OCI-LY3 (cell line): ENCODE data around the gene SLC25A6.

Experiments
- EZH2phosphoT487 ChIP-seq: fragments of 200-600 bp; shearing (Covaris generic); IDR thresholded peaks from 2 replicates; pipeline ENCODE4 v1.6.1; 2018; ENCODE audit warnings: antibody characterized with exemption, mixed run types, low read depth
- TF ChIP-seq, protein P1 (sequence below): fragments of 200-600, 300-600 bp; sonication (generic); IDR thresholded peaks from 2 replicates; pipeline ENCODE4 v1.5.1; 2014; ENCODE audit warnings: antibody characterized with exemption, low read length, low read depth

DNA sequence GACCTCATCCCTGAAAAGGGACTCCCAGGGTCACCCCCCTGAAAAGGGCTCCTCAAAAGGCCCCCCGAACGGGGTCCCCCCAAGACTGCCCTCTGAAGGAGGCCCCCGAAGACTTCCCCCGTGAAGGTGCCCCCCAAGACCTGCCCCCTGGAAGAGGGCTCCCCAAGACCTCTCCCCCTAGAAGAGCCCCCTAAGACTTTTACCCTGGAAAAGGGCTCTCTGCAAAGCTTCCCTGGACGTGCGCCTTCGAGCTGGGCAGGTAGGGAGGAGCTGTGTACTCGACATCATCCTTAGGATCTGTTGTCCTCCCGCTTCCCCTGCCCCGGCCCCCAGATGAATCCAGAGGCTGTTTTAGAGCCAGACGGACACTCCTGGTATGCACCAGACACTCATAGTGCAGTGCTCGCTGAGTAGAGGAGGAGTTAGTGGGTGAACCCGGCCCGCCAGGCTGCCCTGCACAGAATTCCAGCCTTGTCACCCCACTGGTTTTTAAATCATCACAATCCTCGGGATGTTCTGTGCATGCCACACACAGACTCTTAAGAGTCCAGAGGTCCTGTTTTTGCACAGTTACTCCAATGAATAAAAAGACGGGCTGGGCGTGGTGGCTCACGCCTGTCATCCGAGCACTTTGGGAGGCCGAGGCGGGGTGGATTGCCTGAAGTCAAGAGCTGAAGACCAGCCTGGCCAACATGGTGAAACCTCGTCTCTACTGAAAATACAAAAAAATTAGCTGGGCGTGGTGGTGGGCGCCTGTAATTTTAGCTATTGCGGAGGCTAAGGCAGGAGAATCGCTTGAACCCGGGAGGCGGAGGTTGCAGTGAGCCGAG is 5.7 kb upstream of the SLC25A6 start:
- TF ChIP-seq, protein P1, sequence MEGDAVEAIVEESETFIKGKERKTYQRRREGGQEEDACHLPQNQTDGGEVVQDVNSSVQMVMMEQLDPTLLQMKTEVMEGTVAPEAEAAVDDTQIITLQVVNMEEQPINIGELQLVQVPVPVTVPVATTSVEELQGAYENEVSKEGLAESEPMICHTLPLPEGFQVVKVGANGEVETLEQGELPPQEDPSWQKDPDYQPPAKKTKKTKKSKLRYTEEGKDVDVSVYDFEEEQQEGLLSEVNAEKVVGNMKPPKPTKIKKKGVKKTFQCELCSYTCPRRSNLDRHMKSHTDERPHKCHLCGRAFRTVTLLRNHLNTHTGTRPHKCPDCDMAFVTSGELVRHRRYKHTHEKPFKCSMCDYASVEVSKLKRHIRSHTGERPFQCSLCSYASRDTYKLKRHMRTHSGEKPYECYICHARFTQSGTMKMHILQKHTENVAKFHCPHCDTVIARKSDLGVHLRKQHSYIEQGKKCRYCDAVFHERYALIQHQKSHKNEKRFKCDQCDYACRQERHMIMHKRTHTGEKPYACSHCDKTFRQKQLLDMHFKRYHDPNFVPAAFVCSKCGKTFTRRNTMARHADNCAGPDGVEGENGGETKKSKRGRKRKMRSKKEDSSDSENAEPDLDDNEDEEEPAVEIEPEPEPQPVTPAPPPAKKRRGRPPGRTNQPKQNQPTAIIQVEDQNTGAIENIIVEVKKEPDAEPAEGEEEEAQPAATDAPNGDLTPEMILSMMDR: no peak
- TF ChIP-seq EZH2phosphoT487: no peak
